GM12872 (cell line): Measurements from ENCODE around the gene EYA3.

Experiments
- CTCF ChIP-seq: IDR thresholded peaks from 3 replicates; pipeline ENCODE4 v1.5.1; 2011; ENCODE audit warnings: low read depth, mild to moderate bottlenecking, low read length, moderate library complexity; ENCODE audit not compliant: insufficient read depth

Gene EYA3

GRCh38 chr1:28078680-28079626 is 9.5 kb downstream of the EYA3 start:
- no peak for TF ChIP-seq CTCF

GRCh38 chr1:28078262-28078661 is 10.1 kb downstream of the EYA3 start:
- no peak for TF ChIP-seq CTCF

GRCh38 chr1:28074892-28075511 is 13.4 kb downstream of the EYA3 start:
- TF ChIP-seq CTCF: no peak

- no peak for TF ChIP-seq CTCF
Observed at GRCh38 chr1:28073867-28074266, 14.5 kb downstream of the EYA3 start.

GRCh38 chr1:28071813-28072212 is 16.6 kb downstream of the EYA3 start:
- no peak for TF ChIP-seq CTCF

- TF ChIP-seq CTCF: no peak
Observed at GRCh38 chr1:28070725-28071593, 17.5 kb downstream of the EYA3 start.
